ENCODE measurements around the gene MSL1. TPM values are rescaled to one million over a fixed set of nuclear protein-coding genes. Genes with fewer than 3 reads are reported as not detected.
A peak's percentile ranks its signal among the peaks of the same experiment; 100 is the strongest.

Gene MSL1
- total RNA-seq, 1 experiment from 2014 or later, result 49.4 TPM

DNA sequence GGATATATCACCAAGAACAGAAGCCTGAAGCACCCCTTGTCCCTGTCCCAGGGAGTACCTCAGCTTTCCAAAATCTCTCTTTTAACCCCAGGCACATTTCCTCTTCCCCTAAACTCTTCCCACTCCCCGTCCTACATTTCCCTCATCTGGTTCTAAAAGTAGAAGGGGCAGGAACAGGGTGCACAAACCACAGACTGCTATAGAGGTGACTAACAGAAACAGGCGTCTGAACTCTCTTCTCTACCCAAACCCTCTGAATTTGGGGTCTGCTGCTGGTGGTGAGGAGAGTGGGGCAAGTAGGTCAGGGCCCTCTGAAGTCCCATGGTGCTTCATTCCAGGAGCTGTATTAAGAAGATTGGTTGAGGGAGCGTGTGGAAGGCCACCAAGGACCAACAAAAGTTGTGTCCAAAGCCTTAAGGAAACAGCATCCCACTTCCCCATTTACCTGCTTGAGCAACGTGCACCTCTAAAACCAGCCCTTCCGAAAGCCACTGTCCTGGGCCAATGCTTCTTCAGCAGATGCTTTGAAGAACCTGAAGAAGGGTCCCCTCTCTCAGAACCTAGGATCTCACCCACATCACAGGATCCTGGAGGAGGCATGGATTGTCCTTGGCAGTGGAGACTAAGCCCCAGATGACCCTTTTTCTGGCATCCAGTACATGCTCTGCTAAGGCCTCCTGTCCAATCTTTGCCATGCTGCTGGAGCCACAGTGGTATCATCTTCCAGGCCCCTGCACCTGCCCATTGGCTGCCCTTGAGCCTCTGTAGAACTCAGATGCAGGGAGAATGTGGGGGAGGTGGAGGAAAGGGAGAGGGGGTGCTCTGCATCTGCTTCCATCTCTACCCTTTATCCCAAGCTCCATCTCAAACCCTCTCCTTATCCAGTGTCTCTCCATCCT is 15.7 kb upstream of the MSL1 start:
- peaks cover 33% of the 10 kb centered on the region for H3K4me1 ChIP-seq (replicated peaks)
- H3K36me3 ChIP-seq, result no peaks in the 10 kb centered on the region
- no peak for DNase-seq (ENCODE audit: low read depth in 1 of 2, low spot score in 2 of 2)
- H3K4me3 ChIP-seq, result no peak overlapping the region
- no peak overlapping the region for H3K27ac ChIP-seq
- no peaks in the 10 kb centered on the region for H3K9me3 ChIP-seq (replicated peaks)
- no peaks in the 10 kb centered on the region for H3K27me3 ChIP-seq (replicated peaks)

DNA sequence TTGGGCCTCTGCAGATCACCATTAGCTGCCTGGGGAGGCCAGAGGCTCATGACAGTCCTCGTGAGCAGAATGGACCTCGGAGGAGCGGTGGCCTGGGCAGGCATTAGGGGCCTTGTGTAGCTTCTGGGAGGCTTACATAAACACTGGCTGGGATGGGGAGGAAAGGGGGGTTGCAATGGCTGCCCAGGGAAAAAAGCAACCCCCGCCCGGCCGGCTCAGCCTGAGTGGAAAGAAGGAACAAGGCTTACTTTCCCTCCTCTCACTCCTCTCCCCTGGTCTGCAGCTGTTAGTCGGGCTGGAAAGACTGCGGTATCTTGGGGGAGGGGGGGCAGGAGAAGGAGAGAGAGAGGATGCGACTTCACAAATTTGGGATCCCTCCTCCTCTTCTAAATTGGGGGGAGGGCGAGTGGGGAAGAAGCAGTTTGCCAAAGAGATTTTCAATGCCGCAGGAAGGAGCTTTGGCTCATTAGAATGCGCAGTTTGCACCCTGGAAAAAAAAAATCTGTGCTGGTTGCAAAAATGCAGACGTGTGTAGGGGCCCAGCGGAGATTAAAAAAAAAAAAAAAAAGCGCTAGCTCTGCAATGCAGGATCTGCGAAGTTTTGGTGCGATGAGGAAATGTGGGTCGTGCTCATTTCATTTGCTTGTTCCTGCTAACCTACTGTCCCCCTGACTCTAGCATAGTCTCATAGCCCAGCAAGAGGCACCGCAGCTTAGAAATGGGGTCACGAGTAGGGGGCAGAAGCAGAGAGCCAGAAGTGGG is 14.8 kb upstream of the MSL1 start:
- H3K4me3 ChIP-seq, result no peak overlapping the region
- no peaks in the 10 kb centered on the region for H3K9me3 ChIP-seq (replicated peaks)
- H3K4me1 ChIP-seq (replicated peaks), result peaks cover 33% of the 10 kb centered on the region
- H3K27ac ChIP-seq, result no peak overlapping the region
- H3K36me3 ChIP-seq, result no peaks in the 10 kb centered on the region
- H3K27me3 ChIP-seq (replicated peaks), result no peaks in the 10 kb centered on the region
- DNase-seq (ENCODE audit: low read depth in 1 of 2, low spot score in 2 of 2), result no peak

DNA sequence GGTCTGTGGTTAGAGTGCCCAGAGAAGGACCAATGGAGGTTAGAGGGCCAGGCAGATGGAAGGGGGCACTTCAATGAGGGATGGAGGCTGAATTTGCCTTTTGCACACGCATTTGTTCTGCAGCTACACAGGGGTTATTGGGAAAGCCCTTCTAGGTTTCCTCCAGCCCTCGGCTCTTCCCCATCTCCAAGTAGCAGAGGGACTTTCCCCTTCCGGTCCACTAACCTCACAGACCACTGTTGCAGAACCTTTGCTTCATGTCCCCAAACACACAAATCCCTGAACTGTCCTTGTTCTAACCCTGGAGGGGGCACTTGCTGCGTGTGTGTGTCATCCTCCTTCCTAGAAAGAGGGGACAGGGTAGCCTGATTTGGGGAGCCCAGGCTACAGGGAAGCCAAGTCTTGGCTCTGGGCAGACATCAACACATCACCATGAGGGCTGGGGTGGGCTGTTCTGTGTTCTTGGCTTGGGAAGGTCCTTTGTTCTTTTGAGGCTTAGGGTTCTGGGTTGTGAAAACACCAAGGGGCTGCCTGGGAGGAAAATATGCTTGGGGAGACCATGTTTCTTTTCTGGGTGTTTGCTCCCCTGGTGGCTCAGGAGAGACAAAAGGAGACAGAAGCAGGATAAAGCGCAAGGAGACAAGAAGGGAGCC is 14.1 kb upstream of the MSL1 start:
- no peaks in the 10 kb centered on the region for H3K27me3 ChIP-seq (replicated peaks)
- H3K9me3 ChIP-seq (replicated peaks), result no peaks in the 10 kb centered on the region
- no peaks in the 10 kb centered on the region for H3K36me3 ChIP-seq
- peaks cover 34% of the 10 kb centered on the region for H3K4me1 ChIP-seq (replicated peaks)
- 0 out of 2 replicates have a peak overlapping the region, but pooled peaks have one; percentile 2 for H3K4me3 ChIP-seq
- H3K27ac ChIP-seq, result peak overlapping the region; percentile 78
- no peak for DNase-seq (ENCODE audit: low read depth in 1 of 2, low spot score in 2 of 2)

DNA sequence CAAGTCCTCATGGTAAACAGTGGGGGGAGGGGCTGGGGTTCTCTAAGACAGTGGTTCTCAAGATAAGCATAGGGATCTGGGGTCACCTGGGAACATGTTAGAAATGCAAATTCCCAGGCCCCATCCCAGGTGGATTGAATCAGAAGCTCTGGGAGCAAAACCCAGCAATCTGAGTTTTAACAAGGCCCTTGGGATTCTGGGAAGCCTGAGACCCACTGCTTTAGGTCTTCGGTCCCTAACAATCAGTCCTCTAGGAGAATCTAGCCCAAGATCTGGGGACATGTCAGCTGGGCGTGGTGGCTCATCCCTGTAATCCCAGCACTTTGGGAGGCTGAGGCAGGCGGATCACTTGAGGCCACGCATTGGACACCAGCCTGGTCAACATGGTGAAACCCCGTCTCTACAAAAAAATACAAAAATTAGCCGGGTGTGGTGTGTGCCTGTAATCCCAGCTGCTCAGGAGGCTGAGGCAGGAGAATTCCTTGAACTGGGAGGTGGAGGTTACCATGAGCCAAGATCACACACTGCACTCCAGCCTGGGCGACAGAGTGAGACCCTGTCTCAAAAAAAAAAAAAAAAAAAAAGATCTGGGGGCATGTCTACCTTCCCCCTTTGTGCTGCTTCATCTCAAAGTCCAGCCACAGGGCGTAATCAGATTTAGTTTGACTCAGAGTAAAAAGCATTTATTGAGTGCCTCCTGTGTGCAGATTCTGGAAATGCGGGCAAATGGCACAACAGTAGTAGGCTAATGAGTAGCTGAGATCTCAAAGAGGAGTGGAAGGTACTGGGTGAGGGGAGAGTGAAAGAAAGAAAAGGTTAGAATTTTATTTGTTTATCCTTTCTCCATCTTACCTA is 12.6 kb upstream of the MSL1 start:
- Histone ChIP-seq H3K27me3 (replicated peaks) (no peaks in the 10 kb centered on the region), H3K27ac (peak overlapping the region; percentile 78; the same call in 1 of the 2 replicates), H3K36me3 (no peaks in the 10 kb centered on the region), H3K4me3 (no peak overlapping the region), H3K9me3 (replicated peaks) (no peaks in the 10 kb centered on the region), H3K4me1 (replicated peaks) (peaks cover 42% of the 10 kb centered on the region)
- no peak for DNase-seq (ENCODE audit: low read depth in 1 of 2, low spot score in 2 of 2)

DNA sequence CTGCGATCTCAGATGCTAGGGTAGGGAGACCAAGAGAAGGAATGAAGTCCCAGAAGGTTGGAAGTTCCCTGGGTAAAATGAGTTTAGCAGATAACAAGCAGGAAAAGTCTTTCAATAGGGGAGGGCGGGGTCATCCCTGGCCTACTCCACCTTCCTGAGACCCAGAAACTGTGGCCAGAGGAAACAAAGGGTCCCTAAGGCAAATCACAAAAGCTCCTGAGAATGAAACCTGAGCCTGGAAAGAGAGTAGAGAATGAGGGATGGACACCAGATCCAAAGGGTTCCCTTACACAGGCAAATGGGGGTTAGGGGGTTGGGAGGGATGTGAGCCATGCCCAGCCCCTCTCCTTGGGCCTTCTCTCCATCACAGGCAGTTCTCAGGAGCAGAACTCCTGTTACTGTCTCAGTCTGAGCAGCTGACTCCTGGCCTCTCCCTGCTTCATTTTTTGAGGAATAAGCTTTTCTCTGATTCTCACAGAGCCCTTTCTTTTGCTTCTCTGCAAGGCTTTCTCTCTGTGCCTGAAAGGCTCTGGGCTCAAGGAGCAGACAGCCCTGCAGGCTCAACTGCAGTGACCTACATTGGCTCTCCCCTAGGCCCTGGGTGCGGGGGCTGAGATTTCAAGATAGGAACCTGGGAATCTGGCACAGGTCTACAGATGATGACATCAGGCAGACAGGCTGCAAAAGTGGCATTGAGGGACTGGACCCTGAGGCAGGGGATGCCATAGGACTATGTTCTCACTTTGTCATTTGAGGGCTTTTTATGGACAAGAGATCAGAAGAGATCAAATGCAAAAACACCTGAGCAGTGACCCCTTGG is 11.5 kb upstream of the MSL1 start:
- peaks cover 50% of the 10 kb centered on the region for H3K4me1 ChIP-seq (replicated peaks)
- H3K36me3 ChIP-seq, result no peaks in the 10 kb centered on the region
- H3K27ac ChIP-seq, result no peak overlapping the region

DNA sequence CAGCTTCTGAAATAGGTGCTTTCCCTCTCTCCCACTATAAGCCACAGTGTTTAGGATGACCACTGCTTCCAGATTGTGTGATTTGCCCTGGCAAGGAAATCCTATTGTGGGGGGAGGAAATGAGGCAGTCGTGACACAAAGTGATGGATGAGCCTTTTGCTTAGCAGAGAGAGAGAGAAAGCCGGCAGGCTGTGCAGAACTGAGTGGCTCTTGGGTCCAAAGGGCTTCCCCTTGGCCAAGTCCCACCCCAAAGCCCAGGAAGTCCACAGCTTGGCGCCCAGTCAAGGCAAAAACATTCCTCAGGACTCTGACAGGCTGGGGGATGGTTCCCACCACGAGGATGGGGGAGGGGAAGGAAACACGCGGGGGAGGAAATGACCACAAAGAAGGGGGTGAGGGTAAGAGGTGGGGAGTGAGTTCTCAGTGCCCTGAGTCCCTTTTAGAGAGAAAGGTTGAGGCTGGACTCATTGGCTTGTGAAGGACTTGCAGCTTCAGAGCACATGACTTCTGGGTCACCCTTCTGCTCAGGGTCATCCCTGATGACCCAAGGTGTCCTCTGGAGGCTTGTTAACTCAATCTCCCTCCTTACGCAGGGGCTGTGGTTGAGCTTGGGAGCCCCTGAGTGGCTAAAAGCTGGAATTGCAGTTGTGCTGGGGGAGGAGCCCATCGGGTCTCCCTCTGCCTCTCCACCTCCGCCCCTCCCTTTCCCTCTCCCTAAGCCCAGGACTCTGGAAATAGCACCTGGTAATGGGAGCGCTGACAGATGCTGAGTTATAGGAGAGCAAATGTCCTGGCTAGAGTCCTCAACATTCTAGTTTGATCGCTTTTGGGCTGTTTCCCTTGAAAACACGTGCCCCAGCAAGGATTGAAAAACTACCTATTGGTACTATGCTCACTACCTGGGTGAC is 10.3 kb upstream of the MSL1 start:
- H3K36me3 ChIP-seq, result no peaks in the 10 kb centered on the region
- no peaks in the 10 kb centered on the region for H3K9me3 ChIP-seq (replicated peaks)
- H3K27me3 ChIP-seq (replicated peaks), result no peaks in the 10 kb centered on the region
- H3K27ac ChIP-seq, result 0 out of 2 replicates have a peak overlapping the region, but pooled peaks have one; percentile 18
- DNase-seq (ENCODE audit: low read depth in 1 of 2, low spot score in 2 of 2), result peak; percentile 87 to 89
- H3K4me3 ChIP-seq, result no peak overlapping the region
- H3K4me1 ChIP-seq (replicated peaks), result peaks cover 50% of the 10 kb centered on the region

More for the DNA sequence above, 11.5 kb upstream of the MSL1 start:
- no peak for DNase-seq (ENCODE audit: low read depth in 1 of 2, low spot score in 2 of 2)
- H3K9me3 ChIP-seq (replicated peaks), result no peaks in the 10 kb centered on the region
- H3K27me3 ChIP-seq (replicated peaks), result no peaks in the 10 kb centered on the region
- H3K4me3 ChIP-seq, result no peak overlapping the region

DNA sequence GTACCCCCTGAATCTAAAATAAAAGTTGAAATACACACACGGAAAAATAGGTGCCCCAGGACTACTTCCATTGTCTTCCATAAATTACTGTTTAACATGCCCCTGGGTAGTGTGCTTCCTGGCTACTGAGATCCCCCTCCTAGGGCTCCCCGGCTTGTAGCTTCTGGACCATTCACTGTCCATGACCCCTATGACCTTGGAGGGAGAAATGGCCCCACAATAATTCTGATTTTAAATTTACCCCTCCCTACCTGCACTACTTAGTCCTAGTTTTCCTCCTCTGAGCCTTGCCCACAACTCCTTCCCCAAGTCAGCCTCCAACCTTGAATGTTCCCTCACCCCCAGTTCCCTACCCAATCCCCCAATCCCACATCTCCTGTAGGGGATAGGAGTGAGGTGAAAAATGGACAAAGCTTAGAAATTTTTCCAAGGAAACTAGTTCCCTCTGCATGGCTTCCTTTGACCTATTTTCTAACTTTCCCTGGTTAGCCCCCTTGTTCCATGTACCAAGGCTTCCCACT is 9.5 kb upstream of the MSL1 start:
- peaks cover 50% of the 10 kb centered on the region for H3K4me1 ChIP-seq (replicated peaks)
- no peak overlapping the region for H3K27ac ChIP-seq
- H3K9me3 ChIP-seq (replicated peaks), result no peaks in the 10 kb centered on the region
- DNase-seq (ENCODE audit: low read depth in 1 of 2, low spot score in 2 of 2), result no peak
- no peaks in the 10 kb centered on the region for H3K36me3 ChIP-seq
- H3K27me3 ChIP-seq (replicated peaks), result no peaks in the 10 kb centered on the region
- no peak overlapping the region for H3K4me3 ChIP-seq

DNA sequence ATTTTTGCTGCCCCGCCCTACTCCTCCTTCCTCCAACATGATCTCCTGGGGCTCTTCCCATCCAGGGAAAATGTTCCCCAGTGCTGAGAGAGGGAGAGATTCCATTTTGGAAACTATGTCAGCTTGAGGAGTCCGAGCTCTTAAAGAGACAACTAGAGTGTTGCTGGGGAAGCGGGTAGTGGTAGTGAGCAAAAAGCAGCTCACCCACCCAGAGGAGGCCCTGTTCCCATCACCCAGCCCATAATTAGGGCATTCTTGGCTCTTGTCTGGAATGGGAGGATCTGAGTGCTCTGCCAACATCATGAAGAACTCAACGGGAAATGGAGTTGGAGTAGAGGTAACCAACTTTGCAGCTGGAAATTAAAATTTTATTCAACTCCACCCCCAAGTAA is 9.1 kb upstream of the MSL1 start:
- H3K36me3 ChIP-seq, result no peaks in the 10 kb centered on the region
- no peaks in the 10 kb centered on the region for H3K27me3 ChIP-seq (replicated peaks)
- no peaks in the 10 kb centered on the region for H3K9me3 ChIP-seq (replicated peaks)
- no peak overlapping the region for H3K27ac ChIP-seq
- no peak overlapping the region for H3K4me3 ChIP-seq
- DNase-seq (ENCODE audit: low read depth in 1 of 2, low spot score in 2 of 2), result no peak
- peaks cover 45% of the 10 kb centered on the region for H3K4me1 ChIP-seq (replicated peaks)

DNA sequence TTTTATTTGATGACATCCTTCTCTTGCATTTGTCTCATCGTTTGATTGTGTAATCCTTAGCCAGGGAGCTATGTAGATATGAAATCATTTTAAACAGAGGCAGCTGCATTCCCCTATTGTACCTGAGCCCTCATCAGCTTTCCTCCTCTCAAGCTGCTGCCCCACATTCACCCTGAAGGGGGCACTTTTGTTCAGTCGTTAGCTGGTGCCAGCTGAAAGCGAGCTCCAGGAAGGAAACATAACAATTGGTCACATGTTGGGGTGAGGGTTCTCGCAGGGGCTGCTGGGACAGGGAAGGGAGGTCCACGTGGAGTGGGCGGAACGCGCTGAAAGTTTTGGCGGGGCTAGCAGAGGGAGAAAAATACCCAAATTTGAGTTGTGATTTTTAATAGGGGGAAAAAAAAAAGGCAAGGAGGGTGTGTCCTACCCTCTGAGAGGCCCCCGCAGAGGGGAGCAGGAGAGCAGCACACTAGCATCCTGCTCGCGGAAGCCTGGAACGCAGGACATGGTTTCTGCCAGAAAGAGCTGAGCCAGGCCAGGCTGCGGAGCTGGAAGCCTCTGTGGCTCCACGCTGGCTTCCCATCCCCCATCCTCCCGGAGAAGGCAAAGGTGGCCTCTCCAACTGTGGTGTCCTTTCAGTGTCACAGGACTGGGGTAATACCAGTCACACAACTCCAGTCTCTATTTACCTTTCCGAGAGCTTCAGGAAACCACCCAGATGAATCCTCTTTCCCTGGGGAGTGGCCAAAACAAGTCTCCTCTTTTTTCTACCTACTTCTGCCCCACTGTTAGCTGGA is 8.5 kb upstream of the MSL1 start:
- H3K27ac ChIP-seq, result peak overlapping the region; percentile 65
- H3K4me1 ChIP-seq (replicated peaks), result peaks cover 39% of the 10 kb centered on the region
- peak overlapping the region; percentile 15 for H3K4me3 ChIP-seq
- no peaks in the 10 kb centered on the region for H3K9me3 ChIP-seq (replicated peaks)
- DNase-seq (ENCODE audit: low read depth in 1 of 2, low spot score in 2 of 2), result peak; percentile 92 to 93
- H3K27me3 ChIP-seq (replicated peaks), result no peaks in the 10 kb centered on the region
- no peaks in the 10 kb centered on the region for H3K36me3 ChIP-seq

DNA sequence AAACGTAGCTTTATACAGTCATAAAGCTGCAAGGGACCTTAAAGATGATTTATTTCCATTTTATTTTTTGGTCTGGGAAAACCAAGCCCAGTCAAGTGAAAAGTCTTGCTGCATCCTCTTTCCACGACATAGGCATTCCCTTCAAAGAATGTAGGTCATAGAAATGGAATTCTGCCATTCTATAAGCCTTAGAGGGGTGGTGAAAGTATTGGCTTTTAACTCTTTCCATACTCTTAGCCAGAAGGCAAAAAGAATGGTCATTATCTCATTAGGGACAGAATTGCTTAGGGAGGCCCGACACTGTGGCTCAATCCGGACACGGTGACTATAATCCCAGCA is 7.9 kb upstream of the MSL1 start:
- Histone ChIP-seq H3K4me1 (replicated peaks) (peaks cover 34% of the 10 kb centered on the region), H3K4me3 (peak overlapping the region; percentile 15; the same call in 1 of the 2 replicates), H3K9me3 (replicated peaks) (no peaks in the 10 kb centered on the region), H3K36me3 (no peaks in the 10 kb centered on the region), H3K27me3 (replicated peaks) (no peaks in the 10 kb centered on the region), H3K27ac (peak overlapping the region; percentile 65)
- DNase-seq (ENCODE audit: low read depth in 1 of 2, low spot score in 2 of 2), result no peak

DNA sequence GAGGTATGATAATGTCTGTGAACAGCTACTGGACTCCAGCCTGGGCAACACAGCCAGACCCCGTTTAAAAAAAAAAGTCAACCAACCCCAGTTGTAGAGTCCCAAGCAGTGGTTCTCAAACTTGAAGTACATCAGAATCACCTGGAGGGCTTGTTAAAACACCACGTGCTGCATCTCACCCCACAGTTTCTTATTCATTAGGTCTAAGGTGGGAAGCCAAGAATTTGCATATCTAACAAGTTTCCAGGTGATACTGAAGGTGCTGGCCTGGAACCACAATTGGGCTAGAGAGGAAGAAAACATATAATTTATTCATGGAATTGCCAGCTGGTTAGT is 6.7 kb upstream of the MSL1 start:
- H3K4me1 ChIP-seq (replicated peaks), result peaks cover 32% of the 10 kb centered on the region
- H3K4me3 ChIP-seq, result no peak overlapping the region
- no peaks in the 10 kb centered on the region for H3K27me3 ChIP-seq (replicated peaks)
- no peak overlapping the region for H3K27ac ChIP-seq
- H3K36me3 ChIP-seq, result peaks cover 5% of the 10 kb centered on the region; the same call in 1 of the 2 replicates
- DNase-seq (ENCODE audit: low read depth in 1 of 2, low spot score in 2 of 2), result no peak
- H3K9me3 ChIP-seq (replicated peaks), result no peaks in the 10 kb centered on the region
